HG03139 (cell line): ENCODE results near the gene SMARCAL1.

Source experiments
- ATAC-seq: cut with Tn5 transposase; IDR thresholded peaks from one replicate; pipeline ENCODE4 v1.9.1; 2021; ENCODE audit not compliant: unreplicated experiment

The SMARCAL1 gene

DNA sequence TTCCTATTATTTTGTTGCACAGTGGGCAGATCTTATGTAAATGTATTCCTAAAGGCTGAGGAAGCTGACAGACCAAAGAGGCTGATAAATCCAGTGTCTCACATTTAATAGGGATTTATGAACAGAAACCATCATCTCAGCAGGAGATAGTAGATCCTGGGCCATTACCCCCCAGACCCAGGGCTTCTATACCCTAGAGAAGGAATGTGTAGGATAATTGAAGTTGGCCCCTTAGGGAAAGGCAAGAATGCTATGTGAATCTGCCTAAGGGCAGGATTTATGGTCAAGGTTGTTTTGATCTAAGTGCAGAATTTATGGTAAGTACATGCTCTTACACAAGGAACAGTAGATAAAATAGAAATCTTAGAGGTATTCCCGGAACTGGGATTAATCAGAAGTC lies 115.3 kb downstream of the SMARCAL1 start:
- no peak for ATAC-seq

- ATAC-seq: no peak
These were observed 120.3 kb downstream of the SMARCAL1 start for GRCh38 chr2:216532562-216532961.
